GM21576 (cell line): ENCODE measurements around the gene CALHM5.
A peak's percentile ranks its signal among the peaks of the same experiment; 100 is the strongest.

ENCODE experiments used
- ATAC-seq: cut with Tn5 transposase; IDR thresholded peaks from one replicate; pipeline ENCODE4 v1.9.1; 2021; ENCODE audit warnings: mild to moderate bottlenecking, moderate library complexity; ENCODE audit not compliant: unreplicated experiment

Gene CALHM5

DNA sequence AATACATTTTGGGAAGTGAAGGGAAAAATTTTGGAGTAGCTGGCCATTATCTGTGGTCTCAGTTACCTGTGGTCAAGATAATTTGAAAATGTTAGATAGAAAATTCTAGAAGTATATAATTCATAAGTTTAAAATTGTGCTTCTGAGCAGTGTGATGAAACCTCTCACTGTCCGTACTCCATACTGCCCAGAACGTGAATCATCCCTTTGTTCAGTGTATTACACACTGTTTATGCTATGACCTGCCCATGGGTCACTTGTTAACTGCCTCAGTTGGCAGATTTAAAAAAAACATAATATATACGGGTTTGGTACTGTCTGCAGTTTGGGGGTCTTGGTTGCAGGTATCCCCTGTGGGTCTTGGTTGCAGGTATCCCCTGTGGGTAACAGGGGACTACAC is 4.1 kb upstream of the CALHM5 start:
- no peak for ATAC-seq

DNA sequence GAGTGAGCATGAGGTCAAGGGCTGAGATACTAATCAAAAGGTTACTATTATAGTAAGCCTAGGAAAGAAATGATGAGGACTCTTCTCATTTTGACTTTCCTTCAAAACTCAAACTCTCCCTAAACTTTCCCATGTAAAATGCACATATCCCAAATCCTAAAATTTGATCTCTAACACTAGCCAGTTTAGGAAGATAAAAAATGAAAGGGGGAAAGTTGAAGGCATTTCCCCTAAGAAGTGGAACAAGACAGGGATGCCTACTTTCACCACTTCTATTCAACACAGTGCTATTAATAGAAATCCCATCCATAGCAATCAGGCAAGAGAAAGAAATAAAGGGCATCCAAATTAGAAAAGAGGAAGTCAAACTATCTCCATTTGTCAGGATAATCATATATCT is 2.9 kb upstream of the CALHM5 start:
- no peak for ATAC-seq

DNA sequence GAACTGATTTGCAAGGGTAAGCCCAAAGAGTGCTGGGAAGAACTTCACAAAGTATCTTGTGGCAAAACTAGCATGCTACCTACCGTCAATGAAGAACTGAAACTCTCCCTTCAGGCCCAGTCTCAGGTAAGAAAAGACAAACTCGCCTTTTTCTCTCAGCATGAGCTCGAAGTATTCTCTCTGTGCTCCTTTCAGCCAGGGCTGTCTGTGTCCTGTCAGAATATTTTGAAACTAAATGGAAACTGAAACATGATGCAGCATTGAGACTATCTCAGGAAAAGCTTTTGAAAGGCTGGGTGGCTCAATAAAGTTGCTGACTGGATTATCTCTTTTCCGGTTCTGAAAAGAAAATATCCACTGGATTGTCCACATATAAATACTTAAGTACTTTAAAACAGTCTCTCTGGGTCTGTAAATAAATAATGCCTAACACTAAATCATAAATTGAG is 696 bp downstream of the CALHM5 start:
- peak; percentile 93 for ATAC-seq

DNA sequence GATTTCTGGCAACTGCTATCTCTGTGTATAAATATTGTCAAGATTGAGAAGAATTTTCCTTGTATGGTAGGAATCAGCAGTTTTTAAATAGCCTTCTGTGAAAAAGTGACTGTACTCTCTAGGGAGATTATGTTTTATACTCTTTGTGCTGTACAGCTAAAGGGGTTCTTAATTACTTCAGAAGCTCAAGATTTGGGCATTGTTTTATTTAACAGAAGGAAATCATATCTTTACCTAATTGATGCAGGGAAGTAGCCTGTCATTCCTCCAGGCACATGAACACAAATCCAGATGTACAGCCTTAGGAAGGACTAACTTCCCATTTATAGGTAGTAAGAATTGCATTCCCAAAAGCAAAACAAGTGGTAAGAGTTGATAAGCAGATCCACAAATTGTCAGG is 1.3 kb downstream of the CALHM5 start:
- no peak for ATAC-seq

DNA sequence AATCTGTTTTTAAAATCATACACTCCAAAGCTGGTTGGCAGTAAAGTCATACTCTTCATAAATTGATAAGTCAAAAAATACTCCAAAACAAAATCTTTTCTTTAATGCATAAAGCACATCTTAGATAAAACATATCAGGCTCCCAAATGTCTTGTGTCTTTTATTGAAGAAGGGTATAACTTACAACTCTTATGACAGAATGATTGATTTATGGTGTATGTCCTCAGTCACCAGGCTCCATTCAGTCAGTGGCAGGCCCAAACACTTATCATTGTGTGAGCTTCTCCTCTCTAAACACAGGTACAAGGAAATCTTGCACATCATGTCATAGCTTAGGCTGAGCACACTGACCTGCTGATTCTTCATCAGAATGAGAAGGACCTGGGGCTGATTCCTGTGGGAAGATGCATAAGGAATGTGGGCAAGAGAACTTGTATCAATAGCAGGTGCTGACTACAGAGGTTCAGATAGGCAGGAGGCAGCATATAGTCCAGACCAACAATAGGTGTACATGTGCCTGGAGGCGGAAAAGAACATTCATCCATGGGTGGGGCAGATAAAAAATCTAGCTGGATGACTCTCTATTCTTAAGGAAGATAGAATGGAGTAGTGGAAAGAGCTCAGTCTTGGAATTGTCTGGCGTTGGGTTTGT is 1.9 kb downstream of the CALHM5 start:
- ATAC-seq, result no peak

DNA sequence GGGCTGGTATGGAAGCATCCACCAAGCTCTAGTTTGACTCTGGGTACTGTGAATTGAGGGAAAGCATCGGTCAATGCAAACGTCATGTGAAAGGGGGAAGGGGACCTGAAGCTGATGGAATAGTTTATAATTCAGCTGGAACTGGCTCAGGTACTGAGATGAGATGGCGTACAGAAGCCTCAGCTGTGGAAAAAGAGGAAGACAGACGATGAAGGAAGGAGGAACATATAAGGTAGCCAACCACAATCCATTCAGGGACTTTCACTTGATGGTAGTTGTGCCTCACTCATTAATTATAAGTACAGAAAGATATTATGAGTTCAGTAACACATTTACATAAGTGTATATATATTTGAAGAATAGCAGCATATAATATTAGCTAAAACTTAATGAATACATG is 2.7 kb downstream of the CALHM5 start:
- no peak for ATAC-seq

DNA sequence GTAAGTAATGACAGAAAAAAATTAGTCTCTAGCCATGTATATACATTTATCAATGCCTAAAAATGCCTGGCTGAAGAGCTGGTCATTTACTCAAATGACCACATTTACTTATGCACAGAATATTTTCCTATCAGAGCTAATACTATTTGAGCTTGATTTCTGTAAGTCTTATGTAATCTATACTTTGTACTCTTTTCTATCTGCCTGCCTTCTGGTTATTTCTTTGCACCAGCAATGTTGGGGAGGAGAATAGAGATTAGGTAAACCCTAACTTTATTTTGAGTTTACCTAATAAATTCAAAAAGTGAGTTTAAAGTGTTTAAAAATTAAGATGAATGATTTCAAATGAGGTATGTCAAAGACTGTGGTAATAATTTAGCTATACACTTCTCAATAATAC is 3.7 kb downstream of the CALHM5 start:
- ATAC-seq, result no peak

DNA sequence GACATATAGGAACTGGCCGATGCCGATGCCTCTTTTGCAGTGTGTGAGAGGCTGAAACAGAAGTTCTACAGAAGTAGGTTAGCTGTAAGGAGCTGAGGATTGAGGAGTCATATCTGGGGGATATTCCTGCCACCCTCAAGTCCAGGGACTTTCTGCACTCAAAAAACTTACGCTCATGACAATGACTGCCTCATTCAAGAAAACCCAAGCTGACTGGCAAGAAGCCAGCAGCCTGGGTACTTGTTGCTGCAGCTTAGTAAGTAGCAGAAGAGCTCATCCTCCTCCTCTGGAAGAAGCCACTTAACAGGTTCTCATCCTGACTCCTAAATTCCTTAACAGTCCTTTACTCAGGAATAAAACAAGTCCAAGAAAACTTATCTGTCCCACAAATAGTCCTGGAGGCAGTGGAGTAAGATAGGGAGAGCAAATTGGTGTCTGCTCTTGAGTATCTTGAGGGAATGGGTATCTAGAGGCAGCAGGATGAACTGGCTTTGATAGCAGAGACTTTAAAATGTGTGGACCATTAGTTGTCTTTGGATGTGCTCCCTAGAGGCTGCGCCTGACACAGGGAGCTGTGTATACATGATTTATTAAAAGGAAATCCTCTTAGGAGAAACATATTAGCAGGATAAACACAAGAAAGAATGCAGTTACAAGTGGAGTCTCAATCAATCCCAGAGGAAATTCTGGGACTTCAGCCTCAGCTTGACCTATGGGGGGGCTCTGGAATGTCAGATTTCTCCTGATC is 7.4 kb downstream of the CALHM5 start:
- ATAC-seq, result no peak

DNA sequence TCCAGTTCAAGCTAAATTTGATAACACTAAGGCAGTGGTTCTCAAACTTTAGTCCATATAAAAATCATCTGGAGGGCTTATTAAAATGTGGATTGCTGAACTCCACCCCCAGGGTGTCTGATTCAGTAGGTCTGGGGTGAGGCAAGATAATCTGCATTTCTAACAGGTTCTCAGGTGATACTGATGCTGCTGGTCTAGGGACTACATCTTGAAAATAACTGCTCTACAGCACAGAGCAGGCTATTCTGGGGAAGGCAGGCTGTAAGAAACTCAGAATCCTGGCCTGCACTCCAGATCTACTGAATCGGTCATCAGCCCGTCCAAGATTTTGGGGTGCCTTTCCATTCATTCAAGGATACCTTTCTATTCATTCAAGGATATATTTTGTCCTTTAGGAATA is 11.5 kb downstream of the CALHM5 start:
- no peak for ATAC-seq

DNA sequence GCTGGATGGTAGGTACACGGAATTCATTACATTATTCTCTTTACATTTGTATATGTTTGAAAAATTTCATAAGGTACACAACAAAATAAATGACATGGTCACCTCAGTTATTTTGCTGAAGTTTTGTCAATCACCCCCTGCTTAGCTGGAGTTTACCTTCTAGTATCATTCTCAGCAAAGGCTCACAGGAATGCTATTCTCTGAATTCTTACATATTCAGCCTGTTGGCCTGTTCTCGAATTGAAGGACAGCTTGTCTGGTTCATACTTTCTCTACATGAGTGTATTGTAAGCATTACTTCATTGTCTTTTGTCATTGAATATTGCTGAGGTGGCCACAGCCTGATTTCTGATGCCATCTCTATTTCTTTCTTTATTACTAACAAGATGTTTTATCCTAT is 12.8 kb downstream of the CALHM5 start:
- no peak for ATAC-seq

DNA sequence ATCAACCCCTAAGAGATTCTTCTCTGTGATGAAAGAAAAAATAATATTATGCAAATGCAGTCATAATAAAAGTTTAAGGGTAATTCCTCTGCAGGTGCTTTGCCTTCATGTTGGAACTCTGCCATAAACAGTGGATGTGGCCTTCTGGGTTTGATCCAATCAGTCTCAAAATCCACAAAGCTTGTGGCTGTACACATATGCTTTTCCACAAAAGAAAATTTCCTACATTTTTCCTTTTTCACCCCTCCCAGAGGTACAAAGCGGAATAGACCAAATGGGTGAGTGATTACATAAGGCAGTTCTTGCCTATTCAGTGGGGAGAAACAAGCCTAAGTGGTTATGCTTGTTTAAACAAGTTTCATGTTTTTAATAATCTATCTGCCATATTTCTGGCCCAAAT is 16.7 kb downstream of the CALHM5 start:
- ATAC-seq, result no peak

DNA sequence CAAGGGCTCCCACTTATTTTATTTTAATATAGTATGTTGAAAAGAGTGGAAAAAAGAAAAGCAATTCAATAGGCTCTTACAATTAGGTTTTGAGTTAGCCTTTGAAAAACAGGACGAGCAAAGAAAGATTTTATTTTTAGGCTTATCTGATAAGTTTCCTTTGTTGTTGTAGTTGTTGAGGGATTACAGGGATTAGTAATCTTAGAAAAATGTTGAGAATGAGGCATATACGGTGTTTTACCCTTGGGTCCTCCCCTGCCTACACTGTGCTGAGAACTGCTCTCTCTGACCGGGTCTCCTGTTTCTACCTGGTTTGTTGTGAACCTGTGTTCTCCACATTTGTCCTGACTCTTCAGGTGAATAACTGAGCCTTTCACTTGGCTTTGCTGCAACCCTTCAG is 17.3 kb downstream of the CALHM5 start:
- no peak for ATAC-seq

DNA sequence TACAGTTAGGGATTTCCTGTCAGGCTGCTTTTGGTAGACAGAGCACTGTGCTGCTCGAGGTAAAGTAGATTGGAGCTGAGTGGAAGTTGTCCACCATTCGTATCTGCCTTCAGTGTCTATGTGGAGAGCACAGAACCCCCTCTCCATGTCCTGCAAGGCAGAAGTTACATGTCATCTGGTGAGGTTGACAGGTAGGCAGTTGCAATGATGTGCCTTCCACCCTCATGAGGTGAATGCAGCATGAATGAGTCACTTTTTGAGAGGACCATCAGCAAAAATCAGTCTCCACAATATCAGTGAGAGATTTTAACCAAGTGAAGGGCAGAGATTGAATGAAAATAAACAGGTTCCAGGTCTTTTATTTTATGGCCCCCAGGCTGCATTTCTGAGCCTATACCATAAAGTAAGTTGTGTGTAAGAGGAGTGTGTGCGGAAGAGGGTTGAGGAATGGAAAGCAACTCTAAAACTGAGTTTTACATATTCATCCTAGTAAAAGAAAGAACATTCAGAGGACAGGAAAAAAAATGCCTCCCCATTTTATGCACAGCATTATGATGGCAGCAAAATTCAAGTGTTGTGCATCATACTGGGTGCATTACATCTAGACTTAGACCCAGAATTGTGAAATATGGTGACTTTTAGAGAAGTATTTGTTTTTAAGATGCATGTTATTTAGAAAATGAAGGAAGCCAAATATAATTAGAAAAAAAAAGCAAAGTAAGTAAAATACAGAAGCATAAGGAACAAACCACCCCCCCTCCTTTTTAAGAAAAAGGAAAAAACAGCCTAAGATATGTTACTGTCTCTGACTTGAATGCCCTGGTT is 18.2 kb downstream of the CALHM5 start:
- ATAC-seq, result no peak

DNA sequence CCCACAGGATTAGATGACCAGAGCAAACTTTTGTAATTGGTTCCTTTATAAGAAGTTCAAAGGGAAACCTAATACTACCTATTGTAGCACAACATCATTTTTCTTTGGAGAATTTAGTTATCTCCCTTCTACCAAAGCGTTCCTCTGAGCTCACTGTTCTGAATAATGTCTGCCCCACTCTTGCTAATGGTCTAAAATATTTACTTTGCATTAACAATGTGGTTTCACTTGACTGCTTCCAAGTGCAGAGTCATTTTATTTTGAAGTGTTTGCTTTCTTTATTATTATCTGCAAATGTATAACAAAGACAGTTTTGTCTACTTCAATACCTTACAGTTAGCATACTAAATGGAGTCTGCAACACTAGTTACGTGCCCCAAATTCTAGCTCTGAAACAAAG is 19.0 kb downstream of the CALHM5 start:
- no peak for ATAC-seq

DNA sequence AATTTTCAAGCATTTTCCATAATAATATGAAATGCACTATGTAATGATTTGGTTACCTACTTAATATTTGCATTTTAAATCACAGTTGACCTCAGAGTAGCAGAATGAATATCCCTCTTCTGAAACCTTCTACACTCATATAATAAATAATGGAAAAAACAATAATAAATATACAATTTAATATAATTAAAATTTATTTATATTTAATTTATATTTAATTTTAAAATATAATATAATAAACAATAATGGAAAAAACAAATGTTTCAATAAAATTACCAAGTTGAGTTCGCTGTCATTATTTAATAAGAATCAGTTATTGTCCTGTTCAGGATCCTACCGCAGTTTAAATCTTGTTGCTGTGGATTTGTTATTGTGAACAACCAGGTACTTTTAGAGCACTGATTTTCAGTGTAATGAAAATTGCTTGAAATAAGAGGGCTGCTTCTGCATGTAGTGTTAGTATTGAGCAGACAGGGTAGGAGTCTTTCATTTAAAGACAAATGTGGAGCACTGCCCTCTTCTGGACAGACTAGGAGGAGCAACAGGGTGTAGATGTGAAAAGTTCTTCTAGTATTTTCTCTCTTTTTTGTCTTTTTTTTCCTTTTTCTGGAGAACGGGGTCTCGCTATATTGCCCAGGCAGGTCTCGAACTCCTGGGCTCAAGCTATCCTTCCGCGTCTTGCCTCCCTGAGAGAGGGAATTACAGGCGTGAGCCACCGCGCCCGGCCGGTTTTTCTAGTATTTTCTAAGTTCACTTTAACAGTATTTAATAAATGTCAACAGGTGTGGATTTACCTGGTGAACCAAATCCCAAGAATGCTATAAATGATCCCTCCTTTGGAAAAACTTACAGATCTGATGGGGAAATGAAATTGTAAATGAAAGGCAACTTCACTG is 20.5 kb downstream of the CALHM5 start:
- peak; percentile 65 for ATAC-seq

DNA sequence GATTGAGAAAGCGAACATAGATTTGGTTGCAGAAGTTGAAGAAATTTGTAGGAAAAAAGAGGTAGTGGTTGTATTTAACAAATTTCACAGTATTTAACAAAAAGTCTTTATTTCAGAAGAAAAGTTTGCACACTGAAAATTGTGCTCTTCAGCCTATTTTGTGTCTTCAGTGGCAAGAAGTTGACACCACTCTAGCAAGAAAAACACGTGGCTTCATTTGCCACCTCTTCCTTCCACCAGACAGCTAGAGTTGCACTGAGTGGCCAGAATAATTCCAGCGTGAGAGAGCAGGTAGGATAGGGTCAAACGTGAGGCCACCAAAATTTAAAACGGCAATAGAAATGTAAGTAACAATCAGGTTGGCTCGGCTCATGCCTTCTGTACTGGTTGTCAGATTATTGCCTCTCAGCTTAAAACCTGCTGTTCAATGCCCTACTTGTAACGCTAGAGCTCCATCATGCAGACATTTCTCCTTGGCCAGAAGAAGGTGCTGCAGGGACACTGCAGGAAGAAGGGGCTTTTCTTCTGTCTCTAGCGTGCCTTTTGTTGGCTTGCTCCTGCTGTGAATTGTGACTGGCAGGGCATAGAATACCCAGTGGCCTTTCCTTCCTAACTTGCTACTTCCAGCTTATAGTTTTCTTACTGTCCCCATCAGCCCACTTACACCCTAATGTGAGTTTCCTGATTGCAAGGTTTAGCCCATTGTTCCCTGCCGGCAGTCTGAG is 22.0 kb downstream of the CALHM5 start:
- ATAC-seq, result no peak

DNA sequence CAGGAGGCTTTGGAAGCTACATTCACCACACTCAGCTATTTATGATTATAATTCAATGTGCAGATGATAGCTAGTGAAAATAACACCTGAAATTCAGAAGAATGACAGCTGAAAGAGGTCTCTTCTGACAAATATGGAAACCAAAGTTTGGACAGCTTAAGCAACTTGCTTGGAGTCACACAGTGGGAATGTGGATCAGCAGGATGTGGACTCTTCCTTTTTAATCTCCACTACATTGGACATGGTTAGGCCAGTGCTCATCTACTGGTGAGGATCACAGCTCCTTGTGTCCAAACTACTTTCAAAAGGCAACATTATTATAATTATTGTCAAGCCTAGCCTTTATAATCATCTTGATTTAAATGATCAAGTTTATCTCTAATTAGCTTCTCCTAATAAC is 23.7 kb downstream of the CALHM5 start:
- no peak for ATAC-seq

DNA sequence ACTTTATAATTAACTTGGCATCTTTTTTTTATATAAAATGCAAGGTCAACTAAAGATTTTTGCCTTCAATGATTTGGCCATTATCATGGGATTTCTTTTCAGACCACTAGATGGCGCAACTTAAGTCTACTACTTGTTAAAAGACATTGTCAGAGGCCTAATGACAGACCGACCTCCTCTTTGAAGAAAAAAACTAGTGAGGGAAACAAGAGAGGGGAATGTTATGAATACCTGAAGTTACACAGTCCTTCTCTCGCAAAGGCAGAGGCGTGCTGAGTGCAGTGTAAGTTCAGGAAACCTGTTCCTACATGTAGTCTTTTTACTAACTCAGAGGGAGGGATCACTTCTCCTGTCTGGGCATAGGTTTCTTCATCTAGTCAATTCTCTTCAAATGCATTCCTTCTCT is 24.8 kb downstream of the CALHM5 start:
- peak; percentile 56 for ATAC-seq

DNA sequence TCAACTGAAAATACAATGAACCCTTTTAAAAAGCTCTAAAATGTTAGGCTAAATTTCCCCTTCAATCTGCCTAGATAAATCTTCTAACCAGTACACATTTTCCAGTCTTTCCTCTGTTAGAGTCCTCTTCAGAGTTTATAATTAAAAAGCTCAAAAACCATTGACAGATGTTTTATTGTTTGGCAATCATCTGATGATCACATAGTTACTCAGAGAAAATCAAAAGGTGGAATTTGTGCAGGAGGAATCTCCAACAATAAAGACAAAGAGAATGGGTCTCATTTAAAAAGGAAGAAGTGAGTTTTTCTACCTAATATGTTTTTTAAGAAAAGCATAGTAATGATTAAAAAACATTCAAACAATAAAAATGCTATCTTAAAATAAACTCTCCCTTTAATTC is 31.0 kb downstream of the CALHM5 start:
- no peak for ATAC-seq

DNA sequence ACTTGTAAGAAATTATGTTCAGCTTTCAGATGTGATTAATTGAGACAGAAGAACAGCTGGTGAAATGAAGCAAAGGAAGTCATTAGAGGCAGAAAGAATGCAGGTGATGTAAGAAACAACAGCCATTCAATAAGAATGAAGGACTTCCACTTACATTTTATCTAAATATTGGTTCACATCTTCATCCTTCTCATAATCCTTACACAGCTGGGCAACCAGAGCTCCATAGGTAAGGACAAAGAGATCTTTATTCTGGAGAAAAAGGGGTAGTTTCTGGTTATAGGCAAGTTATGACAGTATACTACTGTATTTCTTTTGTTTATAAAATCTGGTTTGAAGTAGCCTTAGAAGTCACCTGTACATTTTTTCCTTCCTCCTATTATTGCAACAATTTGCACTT is 31.7 kb downstream of the CALHM5 start:
- ATAC-seq, result no peak
